Fibroblast of skin of right biceps (primary cell): Measurements from ENCODE around the gene GALNT16.
"Not testable (repeated sequence)": the region's sequence is repeated elsewhere in the genome, so short reads cannot be mapped to it uniquely, and the experiment has no call there.

ENCODE experiments used
- DNase-seq: peaks from one replicate; pipeline ENCODE4 v3.0.0-alpha.2; 2013

GALNT16 gene

DNA sequence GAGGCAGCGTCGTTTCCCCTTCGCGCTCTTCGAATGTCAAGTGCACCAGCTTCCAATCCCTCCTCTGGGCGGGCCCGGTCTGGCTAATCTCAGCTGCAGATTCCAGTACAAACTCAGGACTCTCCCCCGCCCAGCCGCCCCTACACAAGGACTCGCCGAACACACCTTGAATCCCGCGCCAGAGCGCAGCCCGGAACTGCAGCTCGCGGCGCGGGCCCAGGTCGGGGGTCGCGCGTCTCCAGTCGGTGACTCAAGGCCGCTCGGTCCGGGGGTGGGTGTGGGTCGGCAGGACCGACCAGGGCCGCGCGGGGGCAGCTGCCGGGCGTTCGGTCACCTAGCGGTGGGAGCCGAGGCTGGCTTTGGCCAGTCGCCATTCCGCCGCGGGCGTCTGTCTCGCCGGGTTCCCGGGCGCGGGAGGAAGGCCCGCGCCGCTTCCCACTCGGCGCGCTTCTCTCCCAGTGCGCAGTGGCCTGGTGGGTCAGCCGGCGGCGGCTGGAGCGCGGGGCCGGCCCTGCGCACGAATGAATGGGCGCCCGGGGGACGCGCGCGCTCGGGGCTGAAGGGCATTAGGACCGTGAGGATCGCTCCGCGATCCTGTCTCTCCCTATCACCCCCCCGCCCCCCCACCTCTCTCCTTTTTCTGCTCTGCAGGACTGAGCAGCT, at the start of gene GALNT16:
GALNT16 (plus strand) TSS at position 632 of the 663 bp plus-strand sequence. CDS start 133 bp downstream, outside the sequence.
- no peak for DNase-seq

DNA sequence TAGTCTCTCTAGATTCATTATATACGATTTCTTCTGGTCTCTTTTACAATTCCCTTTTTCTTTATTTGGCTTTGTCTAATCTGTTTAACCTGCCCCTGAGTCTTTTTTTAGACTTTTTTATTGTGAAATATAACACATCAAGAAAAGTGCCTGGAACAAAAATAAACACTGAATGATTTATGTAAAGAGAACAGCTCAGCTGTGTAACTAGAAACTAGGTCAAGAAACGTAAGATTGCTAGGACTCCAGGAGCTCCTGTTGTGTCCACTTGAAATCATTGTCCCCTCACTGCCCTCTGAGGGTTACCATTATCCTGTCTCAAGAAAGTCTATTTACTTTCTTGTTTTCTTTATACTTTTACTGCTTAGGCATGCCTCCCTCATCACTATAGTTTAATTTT, 45.6 kb upstream of the GALNT16 start:
- DNase-seq, result no peak

GRCh38 chr14:69217663-69218062, 42.3 kb upstream of the GALNT16 start:
- not testable (repeated sequence) for DNase-seq

DNA sequence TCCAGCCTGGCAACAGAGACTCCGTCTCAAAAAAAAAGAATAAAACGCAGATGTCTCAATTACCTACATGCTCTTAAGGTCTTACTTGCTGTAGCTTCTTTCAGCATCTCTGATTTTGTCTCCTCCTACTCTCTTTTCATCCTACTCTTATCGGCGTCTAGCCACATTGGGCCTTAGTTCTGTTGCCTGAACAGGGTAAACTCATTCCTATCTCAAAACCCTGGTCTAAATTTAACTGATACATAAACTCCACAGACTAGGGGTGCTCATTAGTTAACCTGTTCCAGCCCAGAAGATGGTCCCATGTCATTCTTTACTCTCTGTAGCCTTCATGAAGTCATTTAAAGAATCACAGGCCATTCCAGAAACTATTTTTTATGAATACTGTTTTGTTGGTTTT, 35.0 kb upstream of the GALNT16 start:
- no peak for DNase-seq

DNA sequence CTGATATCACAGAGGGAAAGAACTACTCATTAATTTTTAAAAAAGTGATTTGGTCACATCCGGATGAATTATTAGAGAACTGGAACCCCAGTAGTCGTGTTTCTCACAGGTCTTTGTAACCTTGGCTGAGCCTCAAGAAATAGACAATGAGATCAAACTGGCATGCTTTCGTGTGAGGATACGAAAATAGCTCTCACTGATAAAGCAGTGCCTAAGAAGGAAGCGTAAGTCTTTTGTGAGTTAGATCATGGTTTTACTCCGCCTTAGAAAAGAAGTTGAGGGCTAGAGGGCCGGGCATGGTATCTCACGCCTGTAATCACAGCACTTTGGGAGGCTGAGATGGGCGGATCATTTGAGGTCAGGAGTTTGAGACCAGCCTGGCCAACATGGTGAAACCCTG, 33.8 kb upstream of the GALNT16 start:
- no peak for DNase-seq

- DNase-seq, result peak; percentile 26
Observed at GRCh38 chr14:69226736-69227135, 33.2 kb upstream of the GALNT16 start.

DNA sequence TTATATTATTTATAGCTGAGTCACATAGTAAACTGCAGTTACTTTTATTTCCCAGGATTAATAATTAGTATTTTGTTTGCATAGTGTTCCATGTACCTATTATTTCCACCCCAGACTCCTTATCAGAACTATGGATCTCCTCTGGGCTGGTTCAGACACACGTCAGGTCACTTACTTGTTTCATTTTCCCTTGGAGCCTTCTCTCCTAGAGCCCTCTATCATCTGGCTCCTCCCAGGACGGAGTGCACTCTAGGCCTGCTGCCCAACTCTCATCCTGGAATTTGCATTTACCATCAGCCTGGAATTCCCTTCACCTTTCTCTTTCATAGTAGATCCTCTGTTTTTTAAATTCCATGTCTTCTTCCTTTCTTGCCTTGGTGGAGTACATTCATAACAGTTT, 28.5 kb upstream of the GALNT16 start:
- DNase-seq, result no peak

DNA sequence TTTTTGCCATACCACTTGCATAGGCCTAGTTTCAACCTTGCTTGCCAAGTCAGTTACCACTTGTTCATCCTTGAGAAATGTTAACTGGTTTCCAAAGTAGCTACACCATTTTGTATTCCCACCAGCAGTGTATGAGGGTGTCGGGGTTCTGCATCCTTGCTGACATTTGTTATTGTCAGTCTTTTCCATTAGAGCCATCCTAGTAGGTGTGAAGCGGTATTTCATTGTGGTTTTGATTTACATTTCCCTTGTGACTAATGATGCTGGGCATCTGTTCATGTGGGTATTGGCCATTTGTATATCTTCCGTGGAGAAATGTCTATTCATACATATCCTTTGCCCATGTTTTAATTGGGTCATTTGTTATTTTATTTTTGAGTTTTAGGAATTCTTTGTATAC, 27.6 kb upstream of the GALNT16 start:
- DNase-seq, result no peak

DNA sequence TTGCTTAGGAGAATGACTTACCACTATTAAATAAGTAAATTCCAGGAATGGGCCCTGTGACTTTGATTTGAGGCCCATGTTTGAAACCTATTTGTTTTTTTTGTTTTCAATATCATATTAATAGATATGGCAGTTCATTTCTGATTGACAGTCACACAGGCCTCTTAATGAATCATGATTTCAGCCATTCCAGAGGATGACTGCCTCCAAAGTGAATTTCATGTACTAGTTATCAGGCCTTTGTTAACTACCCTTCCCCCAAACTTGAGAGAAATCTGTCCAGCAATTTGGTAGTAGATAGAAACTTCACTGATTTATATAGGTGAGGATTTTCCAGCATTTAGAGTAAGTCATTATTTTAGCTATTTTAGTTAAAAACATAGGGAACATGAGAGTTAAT, 25.9 kb upstream of the GALNT16 start:
- no peak for DNase-seq

- no peak for DNase-seq
Observed at GRCh38 chr14:69235708-69236107, 24.2 kb upstream of the GALNT16 start.

- no peak for DNase-seq
Observed at GRCh38 chr14:69237142-69237541, 22.8 kb upstream of the GALNT16 start.

DNA sequence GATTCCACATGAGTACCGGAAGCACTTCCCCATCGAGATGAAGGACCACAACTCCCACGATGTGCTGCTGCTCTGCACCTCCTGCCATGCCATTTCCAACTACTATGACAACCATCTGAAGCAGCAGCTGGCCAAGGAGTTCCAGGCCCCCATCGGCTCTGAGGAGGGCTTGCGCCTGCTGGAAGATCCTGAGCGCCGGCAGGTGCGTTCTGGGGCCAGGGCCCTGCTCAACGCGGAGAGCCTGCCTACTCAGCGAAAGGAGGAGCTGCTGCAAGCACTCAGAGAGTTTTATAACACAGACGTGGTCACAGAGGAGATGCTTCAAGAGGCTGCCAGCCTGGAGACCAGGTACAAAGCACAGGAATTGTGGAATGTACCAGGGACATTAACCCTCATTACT, 22.4 kb upstream of the GALNT16 start:
- DNase-seq, result no peak

GRCh38 chr14:69238883-69239282, 21.1 kb upstream of the GALNT16 start:
- no peak for DNase-seq

DNA sequence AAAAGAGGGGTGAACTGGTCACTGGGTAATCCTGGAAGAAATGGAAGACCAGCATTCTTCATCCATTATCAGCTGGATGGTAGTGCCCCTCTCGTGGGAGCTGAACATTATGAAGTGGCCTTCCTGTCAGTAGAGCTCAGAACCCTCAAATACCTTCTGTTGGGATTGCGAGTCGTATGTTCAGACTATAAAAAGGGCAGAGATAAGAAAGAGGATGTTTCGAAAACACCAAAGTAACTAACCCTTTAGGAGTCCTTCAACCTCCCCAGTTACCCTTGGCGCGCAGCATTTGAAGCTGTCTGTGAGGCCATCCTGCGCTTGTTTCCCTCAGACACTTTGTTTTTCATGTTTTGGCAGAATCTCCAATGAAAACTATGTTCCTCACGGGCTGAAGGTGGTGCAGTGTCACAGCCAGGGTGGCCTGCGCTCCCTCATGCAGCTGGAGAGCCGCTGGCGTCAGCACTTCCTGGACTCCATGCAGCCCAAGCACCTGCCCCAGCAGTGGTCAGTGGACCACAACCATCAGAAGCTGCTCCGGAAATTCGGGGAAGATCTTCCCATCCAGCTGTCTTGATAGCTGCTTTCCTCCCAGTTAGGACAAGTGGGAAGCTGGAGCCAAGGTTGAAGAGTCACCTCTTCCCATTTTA, 19.3 kb upstream of the GALNT16 start:
- no peak for DNase-seq

GRCh38 chr14:69241577-69241976, 18.4 kb upstream of the GALNT16 start:
- no peak for DNase-seq

GRCh38 chr14:69242311-69243224, 17.4 kb upstream of the GALNT16 start:
- DNase-seq, result peak; percentile 68

DNA sequence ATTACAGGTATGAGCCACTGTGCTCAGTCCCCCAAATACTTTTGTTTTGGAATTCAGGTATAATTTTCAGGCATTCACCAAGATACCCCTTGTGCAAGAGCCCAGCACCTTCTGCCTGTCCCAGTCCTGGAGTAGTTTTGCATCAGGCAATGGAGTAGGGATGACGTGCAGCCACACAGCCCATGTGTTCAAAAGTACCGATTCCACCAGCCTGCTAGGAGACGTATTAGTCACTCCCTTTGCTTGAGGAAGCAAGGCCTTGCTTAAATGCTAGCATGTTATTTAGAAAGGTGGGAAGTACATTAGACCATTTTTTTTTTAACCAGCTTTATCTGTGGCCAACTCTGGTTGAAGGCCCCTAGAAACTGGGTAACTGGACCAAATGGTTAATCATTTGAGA, 15.0 kb upstream of the GALNT16 start:
- no peak for DNase-seq

- DNase-seq, result no peak
Observed at GRCh38 chr14:69246331-69246730, 13.6 kb upstream of the GALNT16 start.

DNA sequence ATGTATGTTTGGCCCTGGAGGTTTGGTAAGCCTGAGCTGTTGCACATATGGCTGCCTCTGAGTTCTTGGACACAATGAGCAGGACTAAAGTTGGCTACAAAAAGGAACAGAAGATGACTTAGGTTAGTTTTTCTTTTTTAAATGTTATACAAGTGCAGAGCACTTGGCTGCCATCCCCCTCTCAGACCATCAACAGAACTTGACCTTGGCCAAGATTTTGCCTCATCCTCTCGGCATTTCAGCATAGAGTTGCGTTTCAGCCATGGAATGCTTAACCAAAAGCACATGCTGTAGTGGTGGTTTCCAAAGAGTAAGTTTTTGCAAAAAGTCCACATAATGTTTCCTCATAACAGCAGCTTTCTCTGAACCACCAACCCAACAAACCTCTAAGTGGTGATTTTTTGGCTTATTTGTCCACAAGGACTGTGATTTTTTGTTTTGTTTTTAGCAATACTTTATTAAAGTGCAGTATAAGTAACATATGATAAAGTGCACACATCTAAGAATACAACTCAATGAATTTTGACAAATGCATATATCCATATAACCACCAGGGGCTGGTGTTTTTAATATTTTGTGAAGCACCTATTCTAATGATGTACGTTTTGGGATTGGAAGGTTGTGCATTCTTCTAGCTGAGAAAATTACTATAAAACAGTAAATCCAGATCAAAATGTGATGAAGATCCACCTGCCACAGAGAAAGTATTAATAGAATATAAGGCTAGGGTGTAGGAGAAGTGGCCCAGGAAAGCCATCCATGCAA, 12.1 kb upstream of the GALNT16 start:
- DNase-seq, result peak; percentile 77

DNA sequence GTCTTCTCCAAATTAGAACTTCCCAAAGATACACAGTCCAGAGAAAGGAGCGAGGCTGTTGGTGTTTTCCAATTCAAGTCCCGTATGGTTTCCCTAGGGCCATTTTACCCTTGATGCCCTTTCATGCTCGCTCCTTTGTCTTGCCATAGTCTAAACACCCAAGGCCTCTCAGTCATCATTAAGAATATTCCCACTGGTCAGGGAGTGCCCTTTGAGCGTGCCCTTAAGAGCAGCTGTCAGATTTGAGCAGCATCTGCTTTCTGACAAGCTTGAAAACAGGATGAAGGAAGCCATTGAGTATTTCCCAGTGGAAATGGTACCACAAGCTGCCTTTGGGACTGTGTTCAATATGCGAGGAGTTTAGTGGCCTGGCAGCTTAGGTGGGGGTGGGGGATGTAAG, 10.4 kb upstream of the GALNT16 start:
- no peak for DNase-seq

- no peak for DNase-seq
Observed at GRCh38 chr14:69252851-69253250, 7.1 kb upstream of the GALNT16 start.

DNA sequence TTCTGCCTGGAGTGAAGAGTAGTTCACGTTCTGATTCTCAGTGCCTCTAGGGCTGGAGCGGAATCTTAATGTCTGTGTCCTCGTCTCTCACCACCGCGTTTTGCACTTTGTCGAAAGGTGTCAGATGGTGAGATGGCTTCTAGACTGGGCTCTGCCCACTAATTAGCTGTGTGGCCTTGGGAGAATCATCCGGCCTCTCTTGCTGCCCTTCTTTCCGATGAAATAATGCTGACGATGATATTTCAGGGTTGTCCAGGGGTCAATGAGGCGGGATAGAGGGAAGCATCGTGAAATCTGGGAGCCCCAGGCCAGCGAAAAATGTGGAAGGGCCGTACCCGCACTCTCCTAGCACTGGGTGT, 811 bp upstream of the GALNT16 start:
- no peak for DNase-seq
